HG02938 (cell line): ENCODE results near the gene RNU1-1.
"Not testable (repeated sequence)": the region's sequence is repeated elsewhere in the genome, so short reads cannot be mapped to it uniquely, and the experiment has no call there.

Experiments
- ATAC-seq: cut with Tn5 transposase; IDR thresholded peaks from one replicate; pipeline ENCODE4 v1.9.1; 2021; ENCODE audit warnings: mild to moderate bottlenecking, moderate library complexity; ENCODE audit not compliant: unreplicated experiment

The RNU1-1 gene

GRCh38 chr1:16525769-16526168 lies 11.7 kb upstream of the RNU1-1 start:
- not testable (repeated sequence) for ATAC-seq

- ATAC-seq = not testable (repeated sequence)
These were observed 7.6 kb upstream of the RNU1-1 start for GRCh38 chr1:16521679-16522078.

GRCh38 chr1:16521288-16521583 lies 7.2 kb upstream of the RNU1-1 start:
- no peak for ATAC-seq

- ATAC-seq = not testable (repeated sequence)
These were observed 6.6 kb upstream of the RNU1-1 start for GRCh38 chr1:16520435-16521287.

GRCh38 chr1:16519255-16519951 lies 5.3 kb upstream of the RNU1-1 start:
- not testable (repeated sequence) for ATAC-seq

- not testable (repeated sequence) for ATAC-seq
These were observed 4.8 kb upstream of the RNU1-1 start for GRCh38 chr1:16518913-16519254.

- not testable (repeated sequence) for ATAC-seq
These were observed 2.8 kb upstream of the RNU1-1 start for GRCh38 chr1:16516694-16517410.

- ATAC-seq = peak; percentile 99
These were observed 526 bp downstream of the RNU1-1 start for GRCh38 chr1:16513412-16514106.

GRCh38 chr1:16512624-16513411 lies 1.3 kb downstream of the RNU1-1 start:
- ATAC-seq = not testable (repeated sequence)

- not testable (repeated sequence) for ATAC-seq
These were observed 2.2 kb downstream of the RNU1-1 start for GRCh38 chr1:16511926-16512325.

- ATAC-seq = not testable (repeated sequence)
These were observed 5.1 kb downstream of the RNU1-1 start for GRCh38 chr1:16508861-16509445.

GRCh38 chr1:16506364-16507136 lies 7.5 kb downstream of the RNU1-1 start:
- ATAC-seq = not testable (repeated sequence)

- not testable (repeated sequence) for ATAC-seq
These were observed 8.2 kb downstream of the RNU1-1 start for GRCh38 chr1:16505870-16506269.

GRCh38 chr1:16503494-16503893 lies 10.6 kb downstream of the RNU1-1 start:
- ATAC-seq = no peak

GRCh38 chr1:16501446-16501845 lies 12.6 kb downstream of the RNU1-1 start:
- not testable (repeated sequence) for ATAC-seq

- not testable (repeated sequence) for ATAC-seq
These were observed 13.1 kb downstream of the RNU1-1 start for GRCh38 chr1:16500975-16501374.

- not testable (repeated sequence) for ATAC-seq
These were observed 13.6 kb downstream of the RNU1-1 start for GRCh38 chr1:16500466-16500865.

GRCh38 chr1:16498573-16499413 lies 15.3 kb downstream of the RNU1-1 start:
- peak; percentile 64 for ATAC-seq
